Upper lobe of right lung (tissue), 1 donor: ENCODE results near the gene PEX16. TPM values are rescaled to one million over a fixed set of nuclear protein-coding genes. Genes with fewer than 3 reads are reported as not detected.
A peak's percentile ranks its signal among the peaks of the same experiment; 100 is the strongest.
"Not testable (repeated sequence)": the region's sequence is repeated elsewhere in the genome, so short reads cannot be mapped to it uniquely, and the experiment has no call there.

Experiments used
- ATAC-seq: fragments of 200-7000 bp; cut with Tn5 transposase; one replicate; pipeline ENCODE4 v1.9.1; 2020; ENCODE audit warnings: mild to moderate bottlenecking, moderate library complexity
- DNase-seq: peaks from one replicate; pipeline ENCODE4 v3.0.0-alpha.2; 2020
- H3K27ac ChIP-seq: fragments of 200-600 bp; one replicate; pipeline ENCODE4 v1.8.0; 2022
- H3K27me3 ChIP-seq: fragments of 200-600 bp; one replicate; pipeline ENCODE4 v1.8.0; 2022; ENCODE audit warnings: mild to moderate bottlenecking
- H3K36me3 ChIP-seq: fragments of 200-600 bp; one replicate; pipeline ENCODE4 v1.8.0; 2022
- H3K4me1 ChIP-seq: fragments of 200-600 bp; one replicate; pipeline ENCODE4 v1.8.0; 2022
- H3K4me3 ChIP-seq: fragments of 200-600 bp; one replicate; pipeline ENCODE4 v1.8.0; 2022; ENCODE audit warnings: mild to moderate bottlenecking
- H3K9me3 ChIP-seq: fragments of 200-600 bp; one replicate; pipeline ENCODE4 v1.8.0; 2022
- intact Hi-C: fragments of 100-400 bp; cut with DNase I; formaldehyde crosslinking; loops from one replicate; pipeline ENCODE4 v1.11.0; 2022
- total RNA-seq: library from RNA; stranded (reverse); fragmentation: NEBNext Ultra II Directional; extraction: Animal tissue kit (Norgen Biotek cat#: 25700); gene quantifications from one replicate; pipeline ENCODE4 v1.2.1, GENCODE V29; 2021
- TF ChIP-seq, protein P1 (sequence below): fragments of 200-600 bp; IDR thresholded peaks from one replicate; pipeline ENCODE4 v1.8.0; 2022; ENCODE audit warnings: antibody characterized with exemption
- donor health status: DM: no; HTN: yes; CAD: no; lungs with severe emphysema.

PEX16 gene
- total RNA-seq, 1 donor from 2014 or later, result 27.6 TPM

DNA sequence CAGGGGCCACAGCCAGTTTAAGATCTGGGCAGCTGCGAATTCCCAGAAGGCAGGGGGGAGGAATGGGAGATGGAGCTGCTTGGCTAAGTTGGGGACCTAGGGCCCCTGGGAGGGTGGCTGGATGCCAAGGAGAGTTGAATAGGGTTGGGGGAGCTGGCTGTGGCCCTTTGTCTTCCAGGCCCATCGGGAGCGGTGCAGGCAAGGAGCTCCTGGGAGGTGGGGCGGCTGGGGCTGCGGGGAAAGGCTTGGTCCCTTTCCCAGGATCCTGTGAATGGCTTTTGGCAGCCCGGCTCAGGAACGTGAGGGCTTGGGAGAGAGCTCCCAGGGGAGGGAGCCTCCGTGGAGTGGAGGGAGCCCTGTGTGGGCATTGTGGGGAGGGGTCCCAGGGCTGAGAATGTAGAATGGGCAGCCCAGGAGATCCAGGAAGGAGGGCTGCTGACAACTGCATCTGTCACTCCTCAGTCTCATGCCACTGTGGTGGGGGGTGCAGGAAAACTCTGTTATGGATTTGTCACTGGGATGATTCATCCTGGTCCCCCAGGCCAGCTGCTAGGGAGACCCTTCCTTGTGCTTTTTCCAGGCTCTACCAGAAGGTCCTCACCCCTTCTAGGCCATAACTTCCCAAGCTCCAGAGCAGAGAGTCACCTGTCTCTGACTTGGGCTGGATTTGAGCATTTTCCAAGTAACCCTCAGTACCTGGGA is 16.6 kb downstream of the PEX16 start:
- Histone ChIP-seq H3K36me3 (no peaks in the 10 kb centered on the region), H3K27ac (no peak overlapping the region), H3K4me1 (peaks cover 12% of the 10 kb centered on the region), H3K9me3 (no peaks in the 10 kb centered on the region), H3K27me3 (no peaks in the 10 kb centered on the region), H3K4me3 (no peak overlapping the region)
- intact Hi-C loops, result no loop called here
- ATAC-seq, result no peak
- TF ChIP-seq, protein P1, sequence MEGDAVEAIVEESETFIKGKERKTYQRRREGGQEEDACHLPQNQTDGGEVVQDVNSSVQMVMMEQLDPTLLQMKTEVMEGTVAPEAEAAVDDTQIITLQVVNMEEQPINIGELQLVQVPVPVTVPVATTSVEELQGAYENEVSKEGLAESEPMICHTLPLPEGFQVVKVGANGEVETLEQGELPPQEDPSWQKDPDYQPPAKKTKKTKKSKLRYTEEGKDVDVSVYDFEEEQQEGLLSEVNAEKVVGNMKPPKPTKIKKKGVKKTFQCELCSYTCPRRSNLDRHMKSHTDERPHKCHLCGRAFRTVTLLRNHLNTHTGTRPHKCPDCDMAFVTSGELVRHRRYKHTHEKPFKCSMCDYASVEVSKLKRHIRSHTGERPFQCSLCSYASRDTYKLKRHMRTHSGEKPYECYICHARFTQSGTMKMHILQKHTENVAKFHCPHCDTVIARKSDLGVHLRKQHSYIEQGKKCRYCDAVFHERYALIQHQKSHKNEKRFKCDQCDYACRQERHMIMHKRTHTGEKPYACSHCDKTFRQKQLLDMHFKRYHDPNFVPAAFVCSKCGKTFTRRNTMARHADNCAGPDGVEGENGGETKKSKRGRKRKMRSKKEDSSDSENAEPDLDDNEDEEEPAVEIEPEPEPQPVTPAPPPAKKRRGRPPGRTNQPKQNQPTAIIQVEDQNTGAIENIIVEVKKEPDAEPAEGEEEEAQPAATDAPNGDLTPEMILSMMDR, result no peak
- DNase-seq, result no peak

DNA sequence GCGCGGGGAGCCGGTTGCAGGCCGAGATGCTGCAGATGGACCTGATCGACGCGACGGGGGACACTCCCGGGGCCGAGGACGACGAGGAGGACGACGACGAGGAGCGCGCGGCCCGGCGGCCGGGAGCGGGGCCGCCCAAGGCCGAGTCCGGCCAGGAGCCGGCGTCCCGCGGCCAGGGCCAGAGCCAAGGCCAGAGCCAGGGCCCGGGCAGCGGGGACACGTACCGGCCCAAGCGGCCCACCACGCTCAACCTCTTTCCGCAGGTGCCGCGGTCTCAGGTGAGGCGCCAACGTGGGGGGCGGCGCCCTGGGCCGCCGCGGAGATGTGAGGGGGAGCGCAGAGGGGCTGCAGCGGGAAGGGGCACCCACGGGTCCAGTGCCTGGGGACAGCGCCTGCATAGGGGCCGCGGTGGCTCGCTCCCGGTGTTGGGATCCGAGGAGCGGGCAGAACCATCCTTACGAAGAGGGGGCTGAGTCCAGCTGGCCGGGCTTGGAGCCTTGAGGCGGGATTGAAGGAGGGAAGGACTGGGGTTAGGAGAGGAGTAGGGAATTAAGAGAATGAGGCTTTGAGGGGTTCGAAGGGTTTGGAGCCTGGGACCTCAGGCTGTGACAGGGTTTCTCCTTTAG is 17.4 kb downstream of the PEX16 start:
- H3K4me3 ChIP-seq, result peak overlapping the region; percentile 58
- H3K36me3 ChIP-seq, H3K27me3 ChIP-seq, H3K27ac ChIP-seq, DNase-seq, H3K9me3 ChIP-seq, intact Hi-C loops: not testable (repeated sequence)
- peaks cover 12% of the 10 kb centered on the region for H3K4me1 ChIP-seq
- ATAC-seq, result peak; percentile 17

- DNase-seq (peak; percentile 91), ATAC-seq (peak; percentile 81)
- Histone ChIP-seq H3K4me1 (peaks cover 12% of the 10 kb centered on the region), H3K27ac (no peak overlapping the region), H3K9me3 (no peaks in the 10 kb centered on the region), H3K27me3 (no peaks in the 10 kb centered on the region), H3K36me3 (no peaks in the 10 kb centered on the region), H3K4me3 (peak overlapping the region; percentile 58)
- TF ChIP-seq, protein P1, result no peak
- intact Hi-C loops, result no loop called here
These were observed 18.1 kb downstream of the PEX16 start for GRCh38 chr11:45899448-45900174.

GRCh38 chr11:45899086-45899447 is 18.6 kb downstream of the PEX16 start:
- no peaks in the 10 kb centered on the region for H3K9me3 ChIP-seq
- no peak for DNase-seq
- no peaks in the 10 kb centered on the region for H3K27me3 ChIP-seq
- no peak overlapping the region for H3K27ac ChIP-seq
- peaks cover 12% of the 10 kb centered on the region for H3K4me1 ChIP-seq
- TF ChIP-seq, protein P1, result no peak
- intact Hi-C loops, result no loop called here
- no peaks in the 10 kb centered on the region for H3K36me3 ChIP-seq
- peak overlapping the region; percentile 58 for H3K4me3 ChIP-seq
- no peak for ATAC-seq

GRCh38 chr11:45897556-45897955 is 20.1 kb downstream of the PEX16 start:
- intact Hi-C loops, result no loop called here
- H3K27ac ChIP-seq, result no peak overlapping the region
- no peaks in the 10 kb centered on the region for H3K9me3 ChIP-seq
- DNase-seq, result no peak
- TF ChIP-seq, protein P1, result no peak
- no peak for ATAC-seq
- no peaks in the 10 kb centered on the region for H3K27me3 ChIP-seq
- no peak overlapping the region for H3K4me3 ChIP-seq
- peaks cover 12% of the 10 kb centered on the region for H3K4me1 ChIP-seq
- no peaks in the 10 kb centered on the region for H3K36me3 ChIP-seq

- H3K4me3 ChIP-seq, result no peak overlapping the region
- H3K36me3 ChIP-seq, result no peaks in the 10 kb centered on the region
- ATAC-seq (no peak), DNase-seq (no peak)
- intact Hi-C loops, result no loop called here
- no peak overlapping the region for H3K27ac ChIP-seq
- TF ChIP-seq, protein P1, result no peak
- no peaks in the 10 kb centered on the region for H3K27me3 ChIP-seq
- no peaks in the 10 kb centered on the region for H3K9me3 ChIP-seq
- peaks cover 12% of the 10 kb centered on the region for H3K4me1 ChIP-seq
These were observed 21.2 kb downstream of the PEX16 start for GRCh38 chr11:45896422-45896984.
